ENCODE results near the gene USP53.
"Not testable (repeated sequence)": the region's sequence is repeated elsewhere in the genome, so short reads cannot be mapped to it uniquely, and the experiment has no call there.

USP53 gene

GRCh38 chr4:119229908-119230687 is 17.6 kb downstream of the USP53 start:
- no peak for FAIRE-seq

GRCh38 chr4:119231491-119231890 is 19.0 kb downstream of the USP53 start:
- no peak for FAIRE-seq

- no peak for FAIRE-seq
Observed at GRCh38 chr4:119232286-119232685, 19.8 kb downstream of the USP53 start.

GRCh38 chr4:119233191-119233590 is 20.7 kb downstream of the USP53 start:
- no peak for FAIRE-seq

GRCh38 chr4:119233750-119234149 is 21.2 kb downstream of the USP53 start:
- no peak for FAIRE-seq

- no peak for FAIRE-seq
Observed at GRCh38 chr4:119237201-119237600, 24.7 kb downstream of the USP53 start.

- no peak for FAIRE-seq
Observed at GRCh38 chr4:119237642-119238041, 25.1 kb downstream of the USP53 start.

- FAIRE-seq: no peak
Observed at GRCh38 chr4:119238068-119238722, 25.7 kb downstream of the USP53 start.

- no peak for FAIRE-seq
Observed at GRCh38 chr4:119240128-119240527, 27.6 kb downstream of the USP53 start.

- no peak for FAIRE-seq
Observed at GRCh38 chr4:119240568-119240967, 28.1 kb downstream of the USP53 start.

GRCh38 chr4:119242417-119242816 is 29.9 kb downstream of the USP53 start:
- no peak for FAIRE-seq

- no peak for FAIRE-seq
Observed at GRCh38 chr4:119243868-119244267, 31.4 kb downstream of the USP53 start.

GRCh38 chr4:119244344-119244743 is 31.8 kb downstream of the USP53 start:
- no peak for FAIRE-seq

GRCh38 chr4:119244832-119245231 is 32.3 kb downstream of the USP53 start:
- FAIRE-seq: no peak

GRCh38 chr4:119246177-119246733 is 33.7 kb downstream of the USP53 start:
- no peak for FAIRE-seq

GRCh38 chr4:119251037-119251436 is 38.5 kb downstream of the USP53 start:
- FAIRE-seq: not testable (repeated sequence)

- not testable (repeated sequence) for FAIRE-seq
Observed at GRCh38 chr4:119255223-119255622, 42.7 kb downstream of the USP53 start.

GRCh38 chr4:119260528-119260927 is 48.0 kb downstream of the USP53 start:
- FAIRE-seq: no peak

- no peak for FAIRE-seq
Observed at GRCh38 chr4:119261986-119262385, 49.5 kb downstream of the USP53 start.

GRCh38 chr4:119264743-119265142 is 52.2 kb downstream of the USP53 start:
- FAIRE-seq: no peak

GRCh38 chr4:119266153-119266552 is 53.6 kb downstream of the USP53 start:
- no peak for FAIRE-seq

- no peak for FAIRE-seq
Observed at GRCh38 chr4:119268466-119268865, 56.0 kb downstream of the USP53 start.

- FAIRE-seq: no peak
Observed at GRCh38 chr4:119271361-119272085, 59.0 kb downstream of the USP53 start.
